ENCODE data around the gene SLC14A1. TPM values are rescaled to one million over a fixed set of nuclear protein-coding genes. Genes with fewer than 3 reads are reported as not detected.
A peak's percentile ranks its signal among the peaks of the same experiment; 100 is the strongest.

The SLC14A1 gene
- 6.1 TPM for polyA plus RNA-seq (2013)

DNA sequence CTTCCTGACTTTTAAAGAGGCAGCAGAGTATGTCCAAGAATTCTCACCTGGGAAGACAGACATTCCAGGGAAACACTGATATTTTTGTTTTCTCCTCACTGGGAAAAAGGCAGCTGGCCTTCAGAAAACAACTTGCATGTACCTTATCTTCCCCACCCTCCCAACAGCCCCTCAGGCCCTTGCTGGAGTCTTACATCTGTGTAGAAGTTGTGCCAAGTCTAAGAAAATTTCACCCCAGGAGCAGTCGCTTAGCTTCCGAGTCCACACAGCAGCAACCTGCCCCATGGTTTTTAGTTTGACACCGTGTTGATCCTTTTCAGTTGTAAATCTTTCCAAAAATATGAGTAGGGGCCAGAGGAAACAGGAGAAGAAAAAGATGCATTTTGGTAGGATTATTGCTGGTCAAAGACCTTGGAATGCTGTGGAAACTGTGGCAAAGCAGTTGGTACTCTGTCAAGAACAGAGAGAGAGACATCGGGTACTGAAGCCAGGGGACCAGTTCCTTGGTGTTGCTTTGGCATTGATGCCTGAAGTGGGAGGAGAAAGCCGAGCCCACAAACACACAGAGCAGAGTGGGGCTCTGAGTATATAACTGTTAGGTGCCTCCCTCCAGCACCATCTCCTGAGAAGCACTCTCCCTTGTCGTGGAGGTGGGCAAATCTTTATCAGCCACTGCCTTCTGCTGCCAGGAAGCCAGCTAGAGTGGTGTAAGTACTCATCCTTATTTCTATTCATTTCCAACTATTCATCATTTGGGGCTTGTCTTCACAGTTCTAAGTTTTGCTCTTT, at the start of gene SLC14A1:
TSS of gene SLC14A1 (plus strand) at position 615 of the 789 bp plus-strand sequence. CDS start 6,140 bp downstream, outside the sequence.
- Histone ChIP-seq H3K27me3 (replicated peaks in 2 of 5; ENCODE audit: control insufficient read depth in 4 of 5, insufficient read depth in 5 of 5, low read length in 4 of 5) (no peaks in the 10 kb centered on the region), H3K9me3 (ENCODE audit: control extremely low read depth in 1 of 5, control insufficient read depth in 4 of 5, insufficient read depth in 2 of 5, low read depth in 1 of 5, low read length in 4 of 5) (no peaks in the 10 kb centered on the region), H3K36me3 (ENCODE audit: control insufficient read depth in 4 of 4, insufficient read depth in 4 of 4, low read length in 3 of 4) (no peaks in the 10 kb centered on the region), H3K4me3 (ENCODE audit: control insufficient read depth in 1 of 7, extremely low read depth in 1 of 7, insufficient read depth in 4 of 7, low read depth in 2 of 7, low read length in 6 of 7) (no peak within 1 kb of the TSS), H3K4me1 (ENCODE audit: control extremely low read depth in 1 of 4, control insufficient read depth in 4 of 4, insufficient read depth in 4 of 4, low read length in 3 of 4) (peaks cover 0 to 3% (median under 1%) of the 10 kb centered on the region in 4 experiments), H3K27ac (ENCODE audit: insufficient read depth in 1 of 2, low read depth in 1 of 2, low read length in 2 of 2, poor library complexity in 1 of 2, severe bottlenecking in 2 of 2) (no peak within 1 kb of the TSS)
- ChIA-PET CTCF (interaction anchor here (0.8 to 14.7 kb wide), 16 partner anchors 10 to 143 kb away, joined by 3 to 151 read pairs (median 4); no protein-coding TSS in a partner anchor), POLR2A (interaction anchor here (0.6 kb wide), 1 partner anchor 120 kb away, joined by 3 read pairs; no protein-coding TSS in a partner anchor)
- DNase-seq = peak; percentile 16 to 63 (median 33)
- WGBS (ENCODE audit: insufficient coverage) = 60% methylated on average over 4 of the region's 6 CpGs

GRCh38 chr18:45677276-45677807, 46.6 kb upstream of the SLC14A1 start:
- Histone ChIP-seq H3K27me3 (replicated peaks in 2 of 5; ENCODE audit: control insufficient read depth in 4 of 5, insufficient read depth in 5 of 5, low read length in 4 of 5) (no peaks in the 10 kb centered on the region), H3K9me3 (ENCODE audit: control extremely low read depth in 1 of 5, control insufficient read depth in 4 of 5, insufficient read depth in 2 of 5, low read depth in 1 of 5, low read length in 4 of 5) (no peaks in the 10 kb centered on the region), H3K4me1 (ENCODE audit: control extremely low read depth in 1 of 4, control insufficient read depth in 4 of 4, insufficient read depth in 4 of 4, low read length in 3 of 4) (peaks cover 0 to 7% (median 3%) of the 10 kb centered on the region in 4 experiments), H3K36me3 (ENCODE audit: control insufficient read depth in 4 of 4, insufficient read depth in 4 of 4, low read length in 3 of 4) (no peaks in the 10 kb centered on the region), H3K4me3 (ENCODE audit: control insufficient read depth in 1 of 7, extremely low read depth in 1 of 7, insufficient read depth in 4 of 7, low read depth in 2 of 7, low read length in 6 of 7) (no peak overlapping the region), H3K27ac (ENCODE audit: insufficient read depth in 1 of 2, low read depth in 1 of 2, low read length in 2 of 2, poor library complexity in 1 of 2, severe bottlenecking in 2 of 2) (no peak overlapping the region)
- WGBS (ENCODE audit: insufficient coverage) = 93% methylated on average over 2 of the region's 4 CpGs
- no peak for DNase-seq
- ChIA-PET CTCF (interaction anchor here (1.0 to 21.0 kb wide), 5 partner anchors 7 to 202 kb away, joined by 4 to 325 read pairs (median 4); no protein-coding TSS in a partner anchor), POLR2A (no interaction called here)

DNA sequence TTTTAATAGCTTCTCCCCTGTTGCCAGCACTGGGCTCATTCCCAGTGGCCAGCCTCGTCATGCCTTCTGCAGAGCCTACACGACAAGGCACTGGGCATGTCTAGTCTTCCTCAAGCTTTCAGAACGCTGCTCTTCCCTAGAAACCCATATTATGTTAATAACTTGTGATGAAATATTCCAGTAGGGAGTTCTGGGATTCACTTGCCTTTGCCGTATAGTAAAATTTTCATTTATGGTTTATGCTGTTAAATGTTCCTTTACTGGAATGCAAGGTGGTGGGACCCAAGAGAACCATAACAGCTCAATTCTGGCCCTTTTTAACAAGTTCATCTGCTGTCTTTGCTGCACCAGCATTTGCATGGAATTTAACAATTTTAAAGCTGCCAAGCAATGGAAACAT, 45.5 kb upstream of the SLC14A1 start:
- ChIA-PET POLR2A (interaction anchor here (1.0 kb wide), 1 partner anchor 9 kb away, joined by 5 read pairs; no protein-coding TSS in a partner anchor), CTCF (interaction anchor here (1.0 to 21.0 kb wide), 4 partner anchors 9 to 161 kb away, joined by 3 to 325 read pairs (median 4); no protein-coding TSS in a partner anchor)
- H3K4me1 ChIP-seq (ENCODE audit: control extremely low read depth in 1 of 4, control insufficient read depth in 4 of 4, insufficient read depth in 4 of 4, low read length in 3 of 4) = peaks cover 0 to 7% (median 3%) of the 10 kb centered on the region in 4 experiments
- H3K36me3 ChIP-seq (ENCODE audit: control insufficient read depth in 4 of 4, insufficient read depth in 4 of 4, low read length in 3 of 4) = no peaks in the 10 kb centered on the region
- WGBS (ENCODE audit: insufficient coverage) = 100% methylated on average over 1 of the region's 4 CpGs
- H3K4me3 ChIP-seq (ENCODE audit: control insufficient read depth in 1 of 7, extremely low read depth in 1 of 7, insufficient read depth in 4 of 7, low read depth in 2 of 7, low read length in 6 of 7) = no peak overlapping the region
- H3K27me3 ChIP-seq (replicated peaks in 2 of 5; ENCODE audit: control insufficient read depth in 4 of 5, insufficient read depth in 5 of 5, low read length in 4 of 5) = no peaks in the 10 kb centered on the region
- H3K27ac ChIP-seq (ENCODE audit: insufficient read depth in 1 of 2, low read depth in 1 of 2, low read length in 2 of 2, poor library complexity in 1 of 2, severe bottlenecking in 2 of 2) = no peak overlapping the region
- no peaks in the 10 kb centered on the region for H3K9me3 ChIP-seq (ENCODE audit: control extremely low read depth in 1 of 5, control insufficient read depth in 4 of 5, insufficient read depth in 2 of 5, low read depth in 1 of 5, low read length in 4 of 5)
- no peak for DNase-seq

- no peaks in the 10 kb centered on the region for H3K9me3 ChIP-seq (ENCODE audit: control extremely low read depth in 1 of 5, control insufficient read depth in 4 of 5, insufficient read depth in 2 of 5, low read depth in 1 of 5, low read length in 4 of 5)
- ChIA-PET CTCF (interaction anchor here (1.1 to 21.0 kb wide), 3 partner anchors 10 to 161 kb away, joined by 3 to 325 read pairs (median 4); no protein-coding TSS in a partner anchor), POLR2A (interaction anchor here (1.0 kb wide), 1 partner anchor 8 kb away, joined by 5 read pairs; no protein-coding TSS in a partner anchor)
- peaks cover 0 to 7% (median 3%) of the 10 kb centered on the region in 4 experiments for H3K4me1 ChIP-seq (ENCODE audit: control extremely low read depth in 1 of 4, control insufficient read depth in 4 of 4, insufficient read depth in 4 of 4, low read length in 3 of 4)
- H3K36me3 ChIP-seq (ENCODE audit: control insufficient read depth in 4 of 4, insufficient read depth in 4 of 4, low read length in 3 of 4) = no peaks in the 10 kb centered on the region
- WGBS (ENCODE audit: insufficient coverage) = 0% methylated on average over 1 of the region's 1 CpG
- H3K27me3 ChIP-seq (replicated peaks in 2 of 5; ENCODE audit: control insufficient read depth in 4 of 5, insufficient read depth in 5 of 5, low read length in 4 of 5) = no peaks in the 10 kb centered on the region
- no peak overlapping the region for H3K27ac ChIP-seq (ENCODE audit: insufficient read depth in 1 of 2, low read depth in 1 of 2, low read length in 2 of 2, poor library complexity in 1 of 2, severe bottlenecking in 2 of 2)
- H3K4me3 ChIP-seq (ENCODE audit: control insufficient read depth in 1 of 7, extremely low read depth in 1 of 7, insufficient read depth in 4 of 7, low read depth in 2 of 7, low read length in 6 of 7) = no peak overlapping the region
- DNase-seq = no peak
Measured at GRCh38 chr18:45678850-45679249, 45.1 kb upstream of the SLC14A1 start.

DNA sequence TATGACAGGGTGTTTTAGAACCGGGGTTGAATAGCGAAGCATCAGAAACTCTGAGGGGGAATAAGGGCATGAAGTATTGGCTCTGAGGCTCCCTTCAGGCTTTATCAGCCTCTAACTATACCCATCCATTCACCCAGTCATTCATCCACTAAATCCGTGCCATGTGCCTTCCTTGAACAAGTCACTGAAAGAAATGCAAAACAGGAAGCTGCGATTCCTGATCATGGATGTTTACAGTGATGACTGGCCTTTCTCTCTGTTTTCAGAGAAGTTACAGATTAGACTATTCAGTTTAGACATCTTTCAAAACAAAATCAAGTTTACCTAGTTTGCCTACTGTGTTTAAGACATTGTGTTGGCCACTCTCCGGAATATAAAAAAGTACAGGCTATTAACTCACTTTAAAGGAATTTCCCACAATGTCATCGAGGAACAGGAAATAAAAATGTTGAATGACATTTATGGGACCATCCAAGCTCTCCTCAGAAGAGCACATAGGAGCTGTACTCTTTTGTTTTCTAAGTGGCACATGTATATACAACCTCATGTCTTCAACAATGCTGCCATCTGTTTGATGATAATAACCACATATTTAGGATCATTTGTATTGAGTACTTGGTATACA, 43.8 kb upstream of the SLC14A1 start:
- no peaks in the 10 kb centered on the region for H3K36me3 ChIP-seq (ENCODE audit: control insufficient read depth in 4 of 4, insufficient read depth in 4 of 4, low read length in 3 of 4)
- 92% methylated on average over 4 of the region's 6 CpGs for WGBS (ENCODE audit: insufficient coverage)
- H3K27me3 ChIP-seq (replicated peaks in 2 of 5; ENCODE audit: control insufficient read depth in 4 of 5, insufficient read depth in 5 of 5, low read length in 4 of 5) = no peaks in the 10 kb centered on the region
- POLR2A ChIA-PET = no interaction called here
- H3K4me1 ChIP-seq (ENCODE audit: control extremely low read depth in 1 of 4, control insufficient read depth in 4 of 4, insufficient read depth in 4 of 4, low read length in 3 of 4) = peaks cover 0 to 7% (median 4%) of the 10 kb centered on the region in 4 experiments
- CTCF ChIA-PET = interaction anchor here (21.0 kb wide), 1 partner anchor 11 kb away, joined by 325 read pairs; no protein-coding TSS in a partner anchor
- H3K27ac ChIP-seq (ENCODE audit: insufficient read depth in 1 of 2, low read depth in 1 of 2, low read length in 2 of 2, poor library complexity in 1 of 2, severe bottlenecking in 2 of 2) = no peak overlapping the region
- no peaks in the 10 kb centered on the region for H3K9me3 ChIP-seq (ENCODE audit: control extremely low read depth in 1 of 5, control insufficient read depth in 4 of 5, insufficient read depth in 2 of 5, low read depth in 1 of 5, low read length in 4 of 5)
- no peak overlapping the region for H3K4me3 ChIP-seq (ENCODE audit: control insufficient read depth in 1 of 7, extremely low read depth in 1 of 7, insufficient read depth in 4 of 7, low read depth in 2 of 7, low read length in 6 of 7)
- no peak for DNase-seq

DNA sequence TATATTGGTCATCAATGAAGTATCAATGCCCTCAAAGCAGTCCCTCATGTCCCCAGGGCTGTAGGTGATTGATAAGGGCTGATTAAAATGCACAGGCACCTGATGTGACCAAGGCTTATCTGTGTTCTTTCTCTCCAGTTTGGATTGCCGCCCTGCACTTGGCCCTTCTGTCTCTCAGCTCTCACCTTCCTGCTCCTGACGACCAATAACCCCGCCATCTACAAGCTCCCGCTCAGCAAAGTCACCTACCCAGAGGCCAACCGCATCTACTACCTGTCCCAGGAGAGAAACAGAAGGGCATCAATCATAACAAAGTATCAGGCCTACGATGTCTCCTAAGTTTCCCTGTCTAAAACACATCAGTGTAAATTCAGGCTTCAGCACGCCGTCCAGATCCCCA, 41.8 kb upstream of the SLC14A1 start:
- WGBS (ENCODE audit: insufficient coverage) = 90% methylated on average over 8 of the region's 8 CpGs
- Histone ChIP-seq H3K27me3 (replicated peaks in 2 of 5; ENCODE audit: control insufficient read depth in 4 of 5, insufficient read depth in 5 of 5, low read length in 4 of 5) (no peaks in the 10 kb centered on the region), H3K27ac (ENCODE audit: insufficient read depth in 1 of 2, low read depth in 1 of 2, low read length in 2 of 2, poor library complexity in 1 of 2, severe bottlenecking in 2 of 2) (no peak overlapping the region), H3K4me3 (ENCODE audit: control insufficient read depth in 1 of 7, extremely low read depth in 1 of 7, insufficient read depth in 4 of 7, low read depth in 2 of 7, low read length in 6 of 7) (no peak overlapping the region), H3K4me1 (ENCODE audit: control extremely low read depth in 1 of 4, control insufficient read depth in 4 of 4, insufficient read depth in 4 of 4, low read length in 3 of 4) (peaks cover 9 to 22% (median 18%) of the 10 kb centered on the region in 4 experiments), H3K9me3 (ENCODE audit: control extremely low read depth in 1 of 5, control insufficient read depth in 4 of 5, insufficient read depth in 2 of 5, low read depth in 1 of 5, low read length in 4 of 5) (no peaks in the 10 kb centered on the region), H3K36me3 (ENCODE audit: control insufficient read depth in 4 of 4, insufficient read depth in 4 of 4, low read length in 3 of 4) (no peaks in the 10 kb centered on the region)
- DNase-seq = no peak
- POLR2A ChIA-PET = no interaction called here
- CTCF ChIA-PET = interaction anchor here (1.1 to 21.0 kb wide), 4 partner anchors 13 to 198 kb away, joined by 3 to 325 read pairs (median 4); no protein-coding TSS in a partner anchor

Data from common myeloid progenitor, CD34-positive (primary cell).